Fibroblast of skin of back (primary cell): ENCODE data around the gene MAPK6.
A peak's percentile ranks its signal among the peaks of the same experiment; 100 is the strongest.

Source experiments
- DNase-seq: peaks from one replicate; pipeline ENCODE4 v3.0.0-alpha.2; 2013

The MAPK6 gene

DNA sequence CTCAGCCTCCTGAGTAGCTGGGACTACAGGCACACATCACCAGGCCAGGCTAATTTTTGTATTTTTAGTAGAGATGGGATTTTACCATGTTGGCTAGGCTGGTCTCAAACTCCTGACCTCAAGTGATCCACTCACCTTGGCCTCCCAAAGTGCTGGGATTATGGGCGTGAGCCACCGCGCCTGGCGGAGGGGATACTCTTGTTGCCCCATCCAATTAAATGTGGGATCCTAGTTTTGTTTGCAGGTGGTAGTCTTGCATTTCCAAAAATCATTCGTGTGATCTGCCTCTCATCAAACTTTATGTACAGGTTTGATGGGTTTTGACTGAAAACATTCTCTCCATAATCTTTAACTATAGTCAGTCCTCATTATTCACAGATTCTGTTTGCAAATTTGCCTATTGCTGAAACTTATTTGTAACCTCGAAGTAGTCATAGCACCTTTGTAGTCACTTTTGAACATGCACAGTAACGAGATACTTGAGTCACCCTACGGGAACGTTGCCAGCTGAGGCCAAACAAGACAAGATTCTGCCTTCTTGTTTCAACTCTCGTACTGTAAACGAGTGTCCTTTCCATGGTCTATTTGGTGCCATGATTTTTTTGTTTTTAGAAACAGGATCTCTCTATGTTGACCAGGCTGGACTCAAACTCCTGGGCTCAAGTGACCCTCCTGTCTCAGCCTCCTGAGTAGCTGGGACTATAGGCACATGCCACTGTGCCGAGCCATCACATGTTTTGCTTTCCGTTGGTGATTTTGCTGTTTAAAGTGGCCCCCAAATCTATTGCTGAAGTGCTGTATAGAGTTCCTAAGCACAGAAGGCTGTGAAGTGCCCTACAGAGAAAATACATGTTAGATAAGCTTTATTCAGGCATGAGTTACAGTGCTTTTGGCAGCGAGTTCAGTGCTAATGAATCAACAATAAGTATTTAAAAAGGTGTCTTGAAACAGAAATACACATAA is 8.1 kb upstream of the MAPK6 start:
- peak; percentile 46 for DNase-seq

DNA sequence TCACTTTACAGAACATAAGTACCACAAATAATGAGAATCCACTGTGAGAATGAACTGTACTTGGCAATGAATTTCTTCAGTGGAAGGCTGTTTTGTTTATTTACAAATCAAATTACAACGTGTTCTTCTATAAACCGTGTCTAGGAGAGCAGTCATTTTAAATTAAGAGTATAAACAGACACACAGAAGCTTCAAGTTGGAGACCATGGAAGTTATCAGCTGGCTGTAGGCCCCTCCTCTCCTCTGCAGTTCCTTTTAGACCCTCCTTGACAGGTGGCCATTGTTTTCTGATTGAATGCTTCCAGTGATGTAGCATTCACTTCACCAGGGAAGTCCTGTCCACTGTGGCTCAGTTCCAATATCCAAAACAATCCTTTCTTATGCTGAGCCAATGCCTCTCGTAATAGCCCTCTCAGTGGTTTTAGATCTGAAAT is 7.3 kb upstream of the MAPK6 start:
- no peak for DNase-seq

DNA sequence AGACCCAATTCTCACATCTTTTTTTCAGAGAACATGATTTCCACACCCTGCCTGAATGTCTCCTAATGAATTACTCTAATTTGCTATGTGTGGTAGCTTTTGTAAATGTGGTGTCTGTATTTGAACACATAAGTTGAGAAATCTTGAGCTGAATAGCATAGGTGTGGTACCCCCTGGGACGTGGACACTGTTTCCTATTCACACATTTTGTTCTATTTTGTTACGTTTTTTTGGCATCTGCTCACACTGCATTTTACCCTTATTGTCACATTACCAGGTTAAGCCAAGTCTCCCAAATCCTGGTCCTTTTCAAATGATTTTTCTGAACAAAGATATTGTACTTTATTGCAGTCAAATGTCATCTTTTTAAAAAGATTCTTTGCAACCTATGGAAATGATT is 6.8 kb upstream of the MAPK6 start:
- no peak for DNase-seq

DNA sequence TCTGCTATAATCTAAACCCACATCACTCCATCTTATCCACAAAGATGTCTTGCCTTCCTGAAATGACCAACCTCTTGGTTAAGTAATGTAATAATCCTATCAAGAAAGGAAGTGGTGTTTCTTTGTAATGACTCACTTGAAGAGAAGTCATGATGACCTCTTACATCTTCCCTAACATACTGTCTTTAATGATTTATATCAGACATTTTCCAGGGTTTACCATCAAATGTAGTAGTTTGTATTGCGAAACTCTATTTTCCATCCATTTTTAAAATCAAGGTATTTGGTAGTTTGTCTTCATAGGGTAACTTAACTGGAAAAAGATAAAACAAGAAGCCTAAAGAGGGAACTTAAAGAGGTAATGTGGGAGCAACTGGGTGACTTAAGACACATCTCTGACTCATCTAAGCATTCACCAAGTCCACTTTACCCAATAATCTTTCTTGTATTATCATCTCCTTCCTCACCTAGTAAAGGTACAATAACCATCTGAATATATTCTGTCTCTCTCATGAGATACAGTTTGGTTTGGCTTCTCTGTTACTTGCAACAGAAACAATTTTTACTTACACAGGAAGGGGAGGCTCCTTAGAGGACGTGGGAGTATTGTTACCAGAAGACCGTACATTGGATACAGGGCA is 5.7 kb upstream of the MAPK6 start:
- DNase-seq: peak; percentile 48

DNA sequence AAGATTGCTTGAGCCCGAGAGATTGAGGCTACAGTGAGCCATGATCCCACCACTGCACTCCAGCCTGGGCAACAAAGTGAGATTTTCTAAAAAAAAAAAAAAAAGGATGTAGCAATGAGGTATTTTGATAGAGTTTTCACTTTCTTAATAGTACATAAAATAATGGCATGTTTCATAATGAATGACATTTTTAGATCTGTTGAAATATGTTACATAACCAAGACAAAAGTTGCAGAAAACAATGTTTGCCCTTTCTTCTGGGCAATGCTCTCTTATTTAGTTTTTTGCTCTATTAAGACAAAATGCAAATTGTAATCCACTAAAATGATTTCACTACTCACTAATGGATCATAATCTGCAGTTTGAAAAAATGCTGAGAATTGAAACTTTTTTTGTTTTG is 4.4 kb upstream of the MAPK6 start:
- no peak for DNase-seq

DNA sequence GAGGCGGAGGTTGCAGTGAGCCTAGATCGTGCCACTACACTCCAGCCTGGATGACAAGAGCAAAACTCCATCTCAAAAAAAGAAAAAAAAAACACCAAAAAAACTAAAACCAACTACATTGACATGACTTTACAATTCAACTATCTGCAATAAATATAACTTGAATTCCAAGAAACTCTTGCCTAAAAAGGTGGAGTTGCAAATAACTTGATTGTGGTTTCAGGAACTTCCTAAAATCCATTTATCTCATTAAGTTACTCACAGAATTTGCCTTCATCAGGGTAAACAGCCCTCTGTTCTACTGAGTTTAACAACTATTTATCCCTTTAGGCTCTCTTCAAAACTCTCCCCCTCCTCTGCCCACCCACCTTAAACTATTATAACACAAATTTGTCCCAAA is 2.7 kb upstream of the MAPK6 start:
- DNase-seq: no peak

DNA sequence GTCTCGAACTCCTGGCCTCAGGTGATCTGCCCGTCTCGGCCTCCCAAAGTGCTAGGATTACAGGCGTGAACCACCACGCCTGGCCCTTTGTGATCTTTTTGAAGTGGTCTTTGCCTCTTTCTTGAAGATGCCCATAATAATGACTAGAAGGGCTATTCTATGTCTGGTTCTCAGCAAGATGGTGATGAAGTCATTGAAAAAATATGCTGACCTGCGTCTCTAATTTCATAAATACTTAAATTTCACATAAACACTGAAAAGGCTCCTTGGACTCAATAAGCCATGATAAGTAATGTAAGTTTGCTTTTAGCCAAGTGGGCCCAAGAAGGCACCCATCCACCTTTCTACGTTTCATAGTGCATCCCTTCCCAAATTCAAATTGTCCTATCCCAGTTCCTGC is 775 bp upstream of the MAPK6 start:
- DNase-seq: peak; percentile 50

DNA sequence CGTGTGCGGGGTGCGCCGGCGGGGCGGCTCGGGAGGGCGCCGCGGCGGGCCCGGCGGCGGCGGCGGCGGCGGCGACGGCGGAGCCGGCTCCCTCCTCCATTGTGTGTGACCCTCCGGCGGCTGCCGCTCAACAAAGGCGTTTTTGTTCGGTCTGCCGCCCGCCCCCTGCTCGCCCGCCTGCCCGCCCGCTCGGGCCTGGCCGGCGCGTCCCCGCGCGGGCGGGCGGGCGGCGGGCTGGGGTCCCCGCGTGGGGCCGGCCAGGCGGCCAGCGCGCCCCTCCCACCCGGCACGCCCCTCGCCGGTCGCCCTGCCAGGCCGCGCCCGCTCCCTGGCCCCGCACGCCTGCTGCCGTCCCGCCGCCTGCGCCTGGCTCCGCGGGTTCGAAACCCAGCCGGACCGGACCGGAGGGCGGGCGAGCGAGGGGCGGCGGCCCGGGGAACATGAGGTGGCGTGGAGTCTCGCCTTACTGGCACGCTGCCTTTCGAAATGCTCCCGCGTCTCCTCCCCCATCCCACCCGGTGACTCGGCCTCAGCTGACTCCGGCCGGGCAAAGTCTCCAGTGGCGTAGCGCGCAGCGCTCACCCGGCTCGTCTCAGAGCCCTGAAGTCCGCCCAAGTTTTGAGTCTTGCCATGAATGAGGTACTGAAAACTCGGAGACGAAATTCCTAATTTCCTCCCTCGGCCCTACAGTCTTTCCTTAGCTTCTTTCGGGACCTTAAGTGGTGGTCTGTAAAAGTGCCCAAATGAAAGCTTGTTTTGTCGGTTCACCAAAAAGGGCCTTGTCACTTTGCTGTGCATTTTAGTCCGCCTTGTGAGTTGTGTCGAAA is 588 bp downstream of the MAPK6 start:
- DNase-seq: peak; percentile 84

DNA sequence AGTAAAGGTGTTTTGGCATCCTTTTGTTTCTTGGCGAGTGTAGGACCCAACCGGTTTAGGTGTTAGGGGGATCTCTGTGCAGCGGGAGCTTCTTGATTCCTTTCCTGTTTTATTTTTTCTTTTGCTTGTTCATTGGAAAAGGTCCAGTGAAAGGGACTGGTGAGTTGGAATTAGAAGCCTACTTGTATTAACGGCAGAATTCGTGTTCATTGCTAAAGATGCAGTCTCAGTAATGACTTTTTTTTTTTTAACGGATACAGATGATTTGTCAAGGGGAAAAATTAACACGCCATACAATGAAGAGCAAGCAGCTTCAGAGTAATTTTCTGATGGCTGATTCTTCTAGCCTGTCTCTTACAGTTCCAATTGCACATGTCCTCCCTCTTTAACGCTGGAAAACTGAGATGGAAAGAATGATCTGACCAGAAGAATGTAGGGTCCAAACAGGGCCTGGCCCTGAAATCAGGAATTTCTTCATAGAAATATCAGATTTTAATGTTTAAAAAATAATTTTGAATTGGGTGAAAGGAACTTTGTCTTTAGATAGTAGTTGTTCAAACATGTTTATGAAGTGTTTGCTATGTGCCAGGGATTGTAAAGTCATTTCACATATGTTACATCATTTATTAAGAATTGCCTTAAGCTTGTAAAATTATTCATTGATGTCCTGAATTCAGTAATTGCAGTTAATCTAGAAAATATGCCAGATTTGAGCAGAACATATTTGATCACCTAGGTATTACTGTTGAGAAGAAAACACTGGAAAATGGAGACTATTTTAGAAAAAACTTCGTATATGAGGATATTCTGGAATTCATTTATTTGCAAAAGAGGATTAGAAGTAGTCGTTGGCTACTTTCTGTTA is 1.4 kb downstream of the MAPK6 start:
- DNase-seq: peak; percentile 32

- peak; percentile 92 for DNase-seq
Measured at GRCh38 chr15:52021128-52021671, 2.2 kb downstream of the MAPK6 start.

- no peak for DNase-seq
Measured at GRCh38 chr15:52021892-52022540, 3.0 kb downstream of the MAPK6 start.

DNA sequence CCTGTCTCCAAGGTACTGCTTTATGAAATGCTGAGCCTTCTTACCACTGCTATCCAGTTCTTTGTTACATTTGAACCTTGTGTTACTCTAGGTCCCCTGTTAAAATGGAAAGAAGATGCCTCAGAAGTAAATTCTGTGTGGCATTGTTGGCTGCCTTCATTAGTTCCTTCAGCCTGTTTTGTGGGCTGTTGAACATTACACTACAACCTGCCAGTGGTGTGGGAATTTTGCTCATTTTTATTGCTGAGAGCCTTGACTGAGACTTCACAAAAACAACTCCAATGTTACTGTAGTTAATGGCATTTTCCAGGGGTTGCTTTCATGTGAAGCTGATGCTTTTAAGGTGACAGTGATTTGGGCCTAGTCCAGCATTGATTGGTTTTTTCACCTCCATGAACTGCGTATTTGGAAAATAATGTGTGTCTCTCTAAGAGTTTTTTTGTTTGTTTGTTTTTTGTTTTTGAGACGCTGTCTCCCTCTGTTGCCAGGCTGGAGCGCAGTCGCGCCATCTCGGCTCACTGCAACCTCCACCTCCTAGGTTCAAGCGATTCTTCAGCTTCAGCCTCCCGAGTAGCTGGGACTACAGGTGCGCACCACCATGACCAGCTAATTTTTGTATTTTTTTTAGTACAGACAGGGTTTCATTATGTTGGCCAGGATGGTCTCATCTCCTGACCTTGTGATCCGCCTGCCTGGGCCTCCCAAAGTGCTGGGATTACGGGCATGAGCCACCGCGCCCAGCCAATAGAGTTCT is 4.3 kb downstream of the MAPK6 start:
- DNase-seq: no peak

DNA sequence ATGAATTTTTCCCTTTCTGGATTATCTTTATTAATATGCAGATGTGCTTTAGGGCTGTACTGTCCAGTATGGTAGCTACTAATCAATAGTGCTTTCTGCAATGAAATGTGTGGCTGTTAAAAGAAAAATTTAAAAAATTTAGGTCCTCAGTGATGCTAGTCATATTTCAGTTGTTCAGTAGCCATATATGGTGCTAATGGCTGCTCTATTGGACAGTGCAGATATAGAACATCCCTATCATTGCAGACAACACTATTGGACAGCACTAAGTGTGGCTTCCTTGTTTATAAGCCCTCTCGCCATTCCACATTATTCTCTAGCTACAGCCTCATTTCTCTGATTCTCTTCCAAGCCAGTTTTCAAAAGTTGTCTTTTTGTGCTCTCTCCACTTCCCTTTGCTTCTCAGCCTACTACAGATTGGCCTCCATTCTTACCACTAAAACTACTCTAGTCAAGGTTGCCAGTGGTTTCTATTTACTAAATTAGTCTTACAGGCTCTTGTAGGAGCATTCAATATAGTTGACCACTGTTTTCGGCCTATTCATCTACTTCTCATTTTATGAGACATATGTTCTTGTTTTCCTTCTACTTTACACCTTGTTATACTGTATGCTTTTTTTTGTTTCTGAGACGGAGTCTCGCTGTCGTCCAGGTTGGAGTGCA is 9.5 kb downstream of the MAPK6 start:
- DNase-seq: peak; percentile 37

DNA sequence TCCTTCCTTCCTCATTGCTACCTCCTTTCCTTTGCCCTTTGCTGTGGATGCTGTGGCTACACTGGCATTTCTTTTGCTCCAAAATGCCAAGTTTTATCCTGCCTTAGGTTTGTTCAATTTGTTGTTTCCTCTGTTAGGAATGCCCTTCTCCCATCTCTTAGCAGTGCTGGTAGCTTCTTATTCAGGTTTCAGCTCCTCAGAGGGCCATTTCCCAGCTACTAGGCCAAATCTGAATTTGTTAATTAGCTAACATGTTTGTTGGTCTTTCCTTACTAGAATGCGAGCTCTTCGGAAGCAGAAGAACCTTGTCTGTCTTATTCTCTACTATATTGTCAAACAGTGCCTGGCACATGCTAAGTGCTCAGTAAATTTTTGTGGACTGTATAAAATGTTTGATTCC is 11.0 kb downstream of the MAPK6 start:
- no peak for DNase-seq

DNA sequence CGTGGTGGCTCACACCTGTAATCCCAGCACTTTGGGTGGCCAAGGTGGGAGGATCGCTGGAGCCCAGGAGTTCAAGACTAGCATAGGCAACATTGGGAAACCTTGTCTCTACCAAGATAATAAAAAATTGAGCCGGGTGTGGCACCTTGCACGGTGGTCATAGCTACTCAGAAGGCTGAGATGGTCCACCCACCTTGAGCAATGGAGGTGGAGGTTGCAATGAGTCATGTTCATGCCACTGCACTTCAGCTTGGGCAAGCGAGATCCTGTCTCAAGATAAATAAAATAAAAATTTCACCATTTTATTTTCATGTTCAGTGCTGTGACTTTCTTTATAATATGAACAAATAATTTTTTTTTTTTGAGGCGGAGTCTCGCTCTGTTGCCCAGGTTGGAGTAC is 12.5 kb downstream of the MAPK6 start:
- no peak for DNase-seq

GRCh38 chr15:52037889-52038505 is 19.0 kb downstream of the MAPK6 start:
- no peak for DNase-seq

GRCh38 chr15:52039925-52040781 is 21.1 kb downstream of the MAPK6 start:
- DNase-seq: no peak
